Uterus (tissue), 4 donors: Measurements from ENCODE around the gene APOH. TPM values are rescaled to one million over a fixed set of nuclear protein-coding genes. Genes with fewer than 3 reads are reported as not detected.

Experiments used
- DNase-seq, 2 donors: peaks; one replicate each; pipeline ENCODE4 v3.0.0-alpha.2; 2019 to 2020
- H3K27ac ChIP-seq, 2 donors: fragments of 200-600 bp; sonication (generic); 1 replicate in 1 of 2; 2 replicates in 1 of 2; pipeline ENCODE4 v1.5.1; 2016 to 2018
- H3K27me3 ChIP-seq, 2 donors: fragments of 200-600 bp; sonication (generic); one replicate each; pipeline ENCODE4 v1.5.1; 2018 to 2019; ENCODE audit warnings: control low read depth in 1 of 2
- H3K36me3 ChIP-seq, 2 donors: fragments of 200-600 bp; sonication (generic); one replicate each; pipeline ENCODE4 v1.5.1; 2019; ENCODE audit warnings: control low read depth in 1 of 2
- H3K4me1 ChIP-seq, 2 donors: fragments of 200-600 bp; sonication (generic); one replicate each; pipeline ENCODE4 v1.5.1; 2018 to 2019; ENCODE audit warnings: control low read depth in 1 of 2
- H3K4me3 ChIP-seq, 2 donors: fragments of 200-600 bp; sonication (generic); 1 replicate in 1 of 2; 2 replicates in 1 of 2; pipeline ENCODE4 v1.5.1; 2018 to 2019; ENCODE audit warnings: mild to moderate bottlenecking in 1 of 2
- H3K9me3 ChIP-seq, 2 donors: fragments of 200-600 bp; sonication (generic); one replicate each; pipeline ENCODE4 v1.5.1; 2019; ENCODE audit warnings: control low read depth in 1 of 2
- CTCF ChIP-seq, 4 experiments: fragments of 200-600 bp in 2 of 4; fragments of 450-650 bp in 2 of 4; sonication (generic) in 2 of 4; IDR thresholded peaks; one replicate each; pipeline ENCODE4 v1.5.1; 2016 to 2019; ENCODE audit warnings: antibody characterized with exemption in 4 of 4, mild to moderate bottlenecking in 2 of 4, moderate library complexity in 1 of 4
- POLR2A ChIP-seq, 2 donors: fragments of 450-650 bp; IDR thresholded peaks; one replicate each; pipeline ENCODE4 v1.6.1; 2016; ENCODE audit warnings: antibody characterized with exemption in 2 of 2, mild to moderate bottlenecking in 1 of 2, moderate library complexity in 1 of 2
- intact Hi-C: fragments of 100-400 bp; cut with DNase I; formaldehyde crosslinking; loops from one replicate; pipeline ENCODE4 v1.15.1; 2023; ENCODE audit warnings: low total_unique reads
- total RNA-seq, 4 donors: library from RNA; depleted of rRNA in 3 of 4; stranded (reverse); fragments of >200 nt in 3 of 4; gene quantifications; one replicate each; pipeline versions ENCODE4 v1.1.0 to v1.2.4, GENCODE V29; 2014 to 2023
- donor health status: DM: yes; HTN: yes; CAD: no.

Gene APOH
- total RNA-seq, 4 donors from 2014 or later = 0.61 TPM; not detected in 3

DNA sequence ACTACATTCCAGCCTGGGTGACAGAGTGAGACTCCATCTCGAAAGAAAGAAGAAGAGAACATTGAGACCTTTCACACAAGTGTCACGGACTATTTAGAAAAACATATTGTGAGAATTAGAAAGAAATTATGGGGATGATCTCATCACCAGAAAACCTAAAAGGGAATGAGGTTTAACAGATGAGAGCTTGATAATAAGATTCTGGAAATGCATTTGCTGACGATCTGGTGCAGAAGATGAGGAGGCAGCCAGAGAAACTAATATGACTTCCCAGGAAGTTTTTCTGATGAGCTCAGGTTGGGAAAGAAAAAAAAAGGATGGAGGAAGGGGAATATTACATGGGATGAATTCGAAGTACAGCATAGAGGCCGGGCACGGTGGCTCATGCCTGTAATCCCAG is 10.8 kb upstream of the APOH start:
- H3K36me3 ChIP-seq = no peaks in the 10 kb centered on the region
- no peaks in the 10 kb centered on the region for H3K4me1 ChIP-seq
- no peak overlapping the region for H3K4me3 ChIP-seq
- no peaks in the 10 kb centered on the region for H3K27me3 ChIP-seq
- DNase-seq = no peak
- intact Hi-C loops = no loop called here
- H3K27ac ChIP-seq = no peak overlapping the region
- no peaks in the 10 kb centered on the region for H3K9me3 ChIP-seq
- TF ChIP-seq CTCF (IDR thresholded peaks at IDR 0.05) = no peak
- TF ChIP-seq POLR2A (IDR thresholded peaks at IDR 0.05) = no peak

DNA sequence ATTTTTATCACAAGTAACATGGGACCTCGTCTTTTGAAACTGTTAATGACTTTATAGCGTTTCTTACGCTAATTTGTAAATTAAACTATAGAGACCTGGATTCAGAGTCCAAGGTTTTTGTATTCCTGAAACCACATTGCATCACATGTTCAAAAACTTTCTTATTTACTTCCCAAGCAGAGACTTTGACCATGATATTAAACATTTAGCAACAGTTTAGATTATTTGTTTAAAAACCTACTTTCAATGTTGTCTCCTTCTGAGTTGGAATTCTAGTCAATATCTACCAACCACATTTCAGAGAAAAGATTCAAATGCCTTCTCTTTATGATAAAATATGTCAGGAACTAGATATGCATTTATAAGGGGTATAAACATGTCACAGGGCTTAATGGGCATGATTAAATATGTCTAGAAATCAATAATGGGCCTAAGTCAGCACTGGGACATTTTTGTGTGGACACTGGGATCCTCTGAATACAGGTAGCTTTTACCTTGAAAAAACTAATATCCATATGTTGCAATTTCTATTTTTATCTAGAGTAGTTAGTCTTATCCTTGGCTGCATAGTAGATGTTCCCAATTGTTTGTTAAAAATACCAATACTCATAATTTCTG is 6.3 kb upstream of the APOH start:
- H3K4me1 ChIP-seq = no peaks in the 10 kb centered on the region
- TF ChIP-seq POLR2A (IDR thresholded peaks at IDR 0.05) (no peak), CTCF (IDR thresholded peaks at IDR 0.05) (no peak)
- no peak overlapping the region for H3K27ac ChIP-seq
- no peak overlapping the region for H3K4me3 ChIP-seq
- H3K9me3 ChIP-seq = no peaks in the 10 kb centered on the region
- H3K36me3 ChIP-seq = no peaks in the 10 kb centered on the region
- intact Hi-C loops = no loop called here
- DNase-seq = no peak
- H3K27me3 ChIP-seq = no peaks in the 10 kb centered on the region

GRCh38 chr17:66234611-66235010 is 5.4 kb upstream of the APOH start:
- Histone ChIP-seq H3K27me3 (no peaks in the 10 kb centered on the region), H3K27ac (no peak overlapping the region), H3K9me3 (no peaks in the 10 kb centered on the region), H3K36me3 (no peaks in the 10 kb centered on the region), H3K4me3 (no peak overlapping the region), H3K4me1 (no peaks in the 10 kb centered on the region)
- intact Hi-C loops = no loop called here
- DNase-seq = no peak
- TF ChIP-seq POLR2A (IDR thresholded peaks at IDR 0.05) (no peak), CTCF (IDR thresholded peaks at IDR 0.05) (no peak)

DNA sequence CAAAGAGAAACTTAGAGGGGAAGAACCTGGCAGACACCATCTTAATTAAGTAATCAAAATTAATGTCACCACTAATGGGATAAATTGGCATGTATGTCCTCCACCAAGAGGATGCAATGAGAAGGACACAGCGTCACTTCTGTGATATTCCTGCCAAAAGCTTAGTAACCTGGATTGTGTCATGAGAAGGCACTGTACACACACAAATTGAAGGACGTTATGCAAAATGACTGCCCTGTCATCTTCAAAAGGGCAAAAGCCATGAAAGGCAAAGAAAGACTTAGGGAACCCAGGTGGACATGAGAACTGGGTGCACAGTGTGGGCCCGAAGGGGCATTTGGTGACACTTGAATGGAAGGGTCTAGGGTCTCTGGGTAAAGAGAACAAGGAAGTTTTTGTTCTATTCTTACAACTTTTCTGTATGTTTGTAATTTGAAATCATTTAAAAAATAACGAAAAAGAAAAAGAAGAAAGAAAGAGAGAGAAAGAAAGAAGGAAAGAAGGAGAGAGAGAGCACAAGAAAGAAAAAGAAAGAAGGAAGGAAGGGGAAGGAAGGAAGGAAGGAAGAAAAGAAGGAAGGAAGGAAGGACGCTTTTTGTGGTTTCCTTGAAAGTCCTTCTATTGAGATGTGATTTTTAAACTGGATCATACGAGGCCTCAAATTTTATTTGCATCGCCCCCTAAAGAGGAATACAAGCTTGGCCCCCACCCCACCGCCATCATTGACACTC is 4.0 kb upstream of the APOH start:
- Histone ChIP-seq H3K9me3 (no peaks in the 10 kb centered on the region), H3K4me3 (no peak overlapping the region), H3K27me3 (no peaks in the 10 kb centered on the region), H3K4me1 (no peaks in the 10 kb centered on the region), H3K27ac (no peak overlapping the region), H3K36me3 (no peaks in the 10 kb centered on the region)
- TF ChIP-seq POLR2A (IDR thresholded peaks at IDR 0.05) = no peak
- no peak for TF ChIP-seq CTCF (IDR thresholded peaks at IDR 0.05)
- intact Hi-C loops = no loop called here
- no peak for DNase-seq

- Histone ChIP-seq H3K4me1 (no peaks in the 10 kb centered on the region), H3K9me3 (no peaks in the 10 kb centered on the region), H3K36me3 (no peaks in the 10 kb centered on the region), H3K27me3 (no peaks in the 10 kb centered on the region), H3K4me3 (no peak overlapping the region), H3K27ac (no peak overlapping the region)
- no peak for DNase-seq
- intact Hi-C loops = no loop called here
- TF ChIP-seq CTCF (IDR thresholded peaks at IDR 0.05) = no peak
- no peak for TF ChIP-seq POLR2A (IDR thresholded peaks at IDR 0.05)
These were observed 1.8 kb upstream of the APOH start for GRCh38 chr17:66230922-66231591.
